Activated B cell treated with CpG ODN at 0.5 μM for 24 hours (primary cell): ENCODE data around the gene FAM50B. TPM values are rescaled to one million over a fixed set of nuclear protein-coding genes. Genes with fewer than 3 reads are reported as not detected.

Source experiments
- ATAC-seq: fragments of 200-7000 bp; cut with Tn5 transposase; one replicate; pipeline ENCODE4 v1.10.0; 2021; ENCODE audit warnings: low read depth, mild to moderate bottlenecking, moderate library complexity
- CTCF ChIA-PET: fragments of 350-600 bp; sonication (Branson Sonifier 250); formaldehyde crosslinking; loops from one replicate; lab custom pipeline; 2021; ENCODE audit warnings: antibody characterized with exemption; lab: Charles Lee
- POLR2A ChIA-PET: fragments of 350-600 bp; sonication (Branson Sonifier 250); formaldehyde crosslinking; loops from one replicate; lab custom pipeline; 2021; ENCODE audit warnings: antibody characterized with exemption; lab: Charles Lee
- DNase-seq: peaks from one replicate; pipeline ENCODE4 v3.0.0; 2022
- H3K27ac Mint-ChIP-seq: one replicate; pipeline ENCODE4 v1.8.0; 2020; ENCODE audit warnings: mixed read lengths
- H3K27me3 Mint-ChIP-seq: one replicate; pipeline ENCODE4 v1.8.0; 2021; ENCODE audit warnings: mixed read lengths
- H3K36me3 Mint-ChIP-seq: one replicate; pipeline ENCODE4 v1.8.0; 2021; ENCODE audit warnings: low read depth, mixed read lengths
- H3K4me1 Mint-ChIP-seq: one replicate; pipeline ENCODE4 v1.8.0; 2021; ENCODE audit warnings: mixed read lengths
- H3K4me3 Mint-ChIP-seq: one replicate; pipeline ENCODE4 v1.8.0; 2020; ENCODE audit warnings: mild to moderate bottlenecking, mixed read lengths
- H3K9me3 Mint-ChIP-seq: one replicate; pipeline ENCODE4 v1.8.0; 2020; ENCODE audit warnings: mixed read lengths
- CTCF ChIP-seq: fragments of 200-600 bp; IDR thresholded peaks from one replicate; pipeline ENCODE4 v1.8.0; 2022; ENCODE audit warnings: antibody characterized with exemption, mild to moderate bottlenecking
- intact Hi-C: fragments of 100-400 bp; cut with micrococcal nuclease; formaldehyde crosslinking; loops from one replicate; pipeline ENCODE4 v1.15.1; 2024
- total RNA-seq: library from RNA; stranded (reverse); gene quantifications from 2 replicates; pipeline ENCODE4 v1.2.3, GENCODE V29; 2022

Gene FAM50B
- total RNA-seq, 1 donor from 2014 or later = 8.1 TPM

- ChIA-PET POLR2A (no interaction called here), CTCF (no interaction called here)
- Mint-ChIP-seq H3K4me3 (no peak overlapping the region), H3K9me3 (no peaks in the 10 kb centered on the region), H3K27me3 (peaks cover 7% of the 10 kb centered on the region), H3K27ac (no peak overlapping the region), H3K36me3 (no peaks in the 10 kb centered on the region), H3K4me1 (no peaks in the 10 kb centered on the region)
- no peak for ATAC-seq
- intact Hi-C loops = no loop called here
- TF ChIP-seq CTCF = no peak
- DNase-seq = no peak
These were observed 45.6 kb downstream of the FAM50B start for GRCh38 chr6:3894590-3895311.

- CTCF ChIA-PET = no interaction called here
These were observed 46.1 kb downstream of the FAM50B start for GRCh38 chr6:3895312-3895653.

GRCh38 chr6:3895805-3896204 is 46.6 kb downstream of the FAM50B start:
- CTCF ChIA-PET = no interaction called here
- TF ChIP-seq CTCF = no peak

More at GRCh38 chr6:3895312-3895653, 46.1 kb downstream of the FAM50B start:
- H3K27ac Mint-ChIP-seq = no peak overlapping the region
- no peaks in the 10 kb centered on the region for H3K9me3 Mint-ChIP-seq
- H3K4me1 Mint-ChIP-seq = no peaks in the 10 kb centered on the region
- intact Hi-C loops = no loop called here
- H3K4me3 Mint-ChIP-seq = no peak overlapping the region
- H3K36me3 Mint-ChIP-seq = no peaks in the 10 kb centered on the region
- ATAC-seq = no peak
- POLR2A ChIA-PET = no interaction called here
- H3K27me3 Mint-ChIP-seq = peaks cover 7% of the 10 kb centered on the region
- DNase-seq = no peak
- no peak for TF ChIP-seq CTCF

GRCh38 chr6:3898265-3898994 is 49.3 kb downstream of the FAM50B start:
- Mint-ChIP-seq H3K27ac (no peak overlapping the region), H3K27me3 (peaks cover 14% of the 10 kb centered on the region), H3K4me3 (no peak overlapping the region), H3K36me3 (no peaks in the 10 kb centered on the region), H3K4me1 (no peaks in the 10 kb centered on the region), H3K9me3 (no peaks in the 10 kb centered on the region)
- CTCF ChIA-PET = no interaction called here
- POLR2A ChIA-PET = no interaction called here
- DNase-seq (no peak), ATAC-seq (no peak)
- TF ChIP-seq CTCF = no peak
- intact Hi-C loops = no loop called here

More at GRCh38 chr6:3895805-3896204, 46.6 kb downstream of the FAM50B start:
- peaks cover 7% of the 10 kb centered on the region for H3K27me3 Mint-ChIP-seq
- intact Hi-C loops = no loop called here
- H3K9me3 Mint-ChIP-seq = no peaks in the 10 kb centered on the region
- no peaks in the 10 kb centered on the region for H3K36me3 Mint-ChIP-seq
- DNase-seq (no peak), ATAC-seq (no peak)
- H3K4me1 Mint-ChIP-seq = no peaks in the 10 kb centered on the region
- no peak overlapping the region for H3K4me3 Mint-ChIP-seq
- H3K27ac Mint-ChIP-seq = no peak overlapping the region
- POLR2A ChIA-PET = no interaction called here

- CTCF ChIA-PET = no interaction called here
- Mint-ChIP-seq H3K9me3 (no peaks in the 10 kb centered on the region), H3K27me3 (peaks cover 16% of the 10 kb centered on the region), H3K4me1 (no peaks in the 10 kb centered on the region), H3K4me3 (no peak overlapping the region), H3K36me3 (no peaks in the 10 kb centered on the region), H3K27ac (no peak overlapping the region)
- intact Hi-C loops = no loop called here
- POLR2A ChIA-PET = no interaction called here
- DNase-seq (no peak), ATAC-seq (no peak)
- no peak for TF ChIP-seq CTCF
These were observed 49.9 kb downstream of the FAM50B start for GRCh38 chr6:3899061-3899460.
